NCI-H345 (cell line): ENCODE measurements around the gene RAB40C.

Experiments
- DNase-seq: peaks from one replicate; lab custom pipeline; 2025; lab: John Stamatoyannopoulos, UW

Gene RAB40C, protein sequence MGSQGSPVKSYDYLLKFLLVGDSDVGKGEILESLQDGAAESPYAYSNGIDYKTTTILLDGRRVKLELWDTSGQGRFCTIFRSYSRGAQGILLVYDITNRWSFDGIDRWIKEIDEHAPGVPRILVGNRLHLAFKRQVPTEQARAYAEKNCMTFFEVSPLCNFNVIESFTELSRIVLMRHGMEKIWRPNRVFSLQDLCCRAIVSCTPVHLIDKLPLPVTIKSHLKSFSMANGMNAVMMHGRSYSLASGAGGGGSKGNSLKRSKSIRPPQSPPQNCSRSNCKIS

DNA sequence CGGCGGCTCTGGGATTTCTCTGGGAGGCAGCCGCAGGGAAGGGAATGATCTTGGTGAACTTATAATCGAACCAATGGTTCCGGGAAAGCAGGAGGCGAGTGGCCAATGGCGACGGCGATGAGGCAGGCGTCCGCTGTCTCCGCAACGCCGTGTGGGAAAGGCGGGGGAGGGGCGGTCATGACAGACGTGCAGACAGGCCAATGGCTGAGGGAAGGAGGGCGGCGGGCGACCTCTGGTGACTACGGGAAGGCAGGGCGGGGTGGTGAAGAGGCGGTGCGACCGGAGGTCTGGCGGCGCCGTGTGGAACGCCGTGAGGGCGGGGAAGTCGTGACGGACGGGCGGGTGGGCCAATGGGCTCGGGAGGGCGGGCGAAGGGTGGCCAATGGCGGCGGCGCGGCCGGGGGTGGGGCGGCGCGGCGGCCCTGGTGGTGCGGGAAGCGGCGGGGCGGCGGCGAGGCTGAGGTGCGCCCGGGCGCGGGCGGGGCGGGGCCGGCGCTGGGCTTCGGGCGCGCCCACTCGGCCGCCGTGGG, at the start of gene RAB40C:
Gene RAB40C, plus strand, starts transcription at position 409 of the 530 bp plus-strand sequence. CDS start 226 bp downstream, outside the sequence.
- peak; percentile 98 for DNase-seq

DNA sequence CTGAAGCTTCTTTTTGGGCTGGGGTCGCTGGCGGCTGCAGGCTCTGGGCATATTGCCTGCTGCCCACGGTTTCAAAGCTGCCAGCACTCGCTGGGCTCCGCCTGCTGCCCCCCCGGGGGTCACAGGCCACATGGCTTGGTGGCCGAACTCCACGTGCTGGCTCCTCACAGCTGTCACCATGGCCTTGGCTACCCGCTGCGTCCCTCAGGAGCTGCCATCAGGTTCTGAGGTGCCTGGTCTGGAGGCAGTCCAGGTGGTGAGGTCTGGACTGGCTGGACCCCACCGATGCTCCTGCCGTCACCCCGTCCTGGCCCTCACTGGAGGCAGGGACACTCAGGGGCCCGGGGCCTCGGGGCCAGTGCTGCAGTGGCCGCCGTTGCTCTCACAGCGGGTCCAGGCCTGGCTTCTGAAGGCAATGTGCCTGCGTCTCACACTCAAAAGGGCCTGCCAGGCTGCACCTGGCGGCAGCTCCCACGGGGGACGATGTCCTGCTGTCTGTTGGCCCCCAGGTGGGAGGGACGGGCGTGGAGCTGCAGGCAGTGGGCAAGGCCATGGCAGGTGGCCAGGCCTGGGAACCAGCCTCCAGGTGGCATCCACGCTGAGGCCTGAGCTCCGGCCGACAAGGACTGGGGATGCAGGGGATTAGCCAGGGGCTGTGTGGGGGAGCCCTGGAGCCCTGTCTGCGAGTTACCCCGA, 49.1 kb upstream of the RAB40C start:
- DNase-seq, result no peak

DNA sequence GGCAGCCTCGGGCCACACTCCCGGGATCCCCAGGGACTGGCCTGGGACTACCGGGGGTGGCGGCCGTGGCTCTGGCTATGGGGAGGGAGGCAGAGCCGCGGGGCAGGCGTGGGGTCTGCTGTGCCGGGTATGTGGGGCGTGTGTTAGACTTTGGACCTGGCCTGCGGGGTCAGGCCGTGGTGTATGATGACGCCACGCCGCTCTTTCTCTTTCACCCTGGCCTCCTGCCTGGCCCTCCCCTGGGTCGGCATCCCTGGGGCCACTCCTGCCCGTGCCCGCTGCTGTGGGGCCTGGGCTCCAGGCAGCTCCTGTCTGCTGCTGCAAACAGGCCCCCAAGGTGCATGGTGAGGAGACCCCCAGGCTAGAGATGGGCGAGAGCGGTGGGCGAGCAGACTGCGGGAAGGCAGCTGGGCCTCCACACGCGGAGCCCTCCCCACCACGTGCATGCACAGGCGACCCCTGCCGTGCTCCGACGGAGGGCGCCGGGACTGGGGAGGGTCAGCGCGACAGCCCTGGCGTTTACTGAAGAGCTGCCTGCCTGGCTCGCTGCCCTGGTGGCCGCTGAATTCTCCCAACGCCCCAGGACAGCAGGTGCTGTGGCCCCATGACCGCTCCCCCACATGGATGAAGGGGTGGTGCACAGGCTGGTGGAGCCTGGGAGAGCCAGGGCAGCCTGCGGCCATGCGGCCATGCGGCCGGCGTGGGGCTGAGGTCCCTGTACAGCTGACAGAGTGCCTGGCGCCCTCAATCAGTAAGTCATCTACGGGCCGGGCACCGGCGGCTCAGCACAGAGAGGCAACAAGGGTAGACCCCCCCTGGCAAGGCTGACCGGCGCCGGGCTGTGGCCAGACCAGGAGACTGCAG, 46.3 kb upstream of the RAB40C start:
- DNase-seq, result no peak

DNA sequence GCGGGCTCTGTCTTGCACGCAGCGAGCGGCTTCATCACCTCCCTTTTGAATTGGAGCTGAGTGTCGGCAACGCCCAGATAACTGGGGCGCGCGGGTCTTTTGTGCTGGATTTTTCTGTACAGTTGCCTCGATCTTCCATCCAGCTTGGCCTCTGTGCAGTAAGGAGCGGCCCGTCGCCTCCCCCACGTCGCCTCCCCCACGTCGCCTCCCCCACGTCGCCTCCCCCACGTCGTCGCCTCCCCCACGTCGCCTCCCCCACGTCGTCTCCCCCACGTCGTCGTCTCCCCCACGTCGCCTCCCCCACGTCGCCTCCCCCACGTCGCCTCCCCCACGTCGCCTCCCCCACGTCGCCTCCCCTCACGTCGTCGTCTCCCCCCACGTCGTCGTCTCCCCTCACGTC, 45.3 kb upstream of the RAB40C start:
- no peak for DNase-seq

DNA sequence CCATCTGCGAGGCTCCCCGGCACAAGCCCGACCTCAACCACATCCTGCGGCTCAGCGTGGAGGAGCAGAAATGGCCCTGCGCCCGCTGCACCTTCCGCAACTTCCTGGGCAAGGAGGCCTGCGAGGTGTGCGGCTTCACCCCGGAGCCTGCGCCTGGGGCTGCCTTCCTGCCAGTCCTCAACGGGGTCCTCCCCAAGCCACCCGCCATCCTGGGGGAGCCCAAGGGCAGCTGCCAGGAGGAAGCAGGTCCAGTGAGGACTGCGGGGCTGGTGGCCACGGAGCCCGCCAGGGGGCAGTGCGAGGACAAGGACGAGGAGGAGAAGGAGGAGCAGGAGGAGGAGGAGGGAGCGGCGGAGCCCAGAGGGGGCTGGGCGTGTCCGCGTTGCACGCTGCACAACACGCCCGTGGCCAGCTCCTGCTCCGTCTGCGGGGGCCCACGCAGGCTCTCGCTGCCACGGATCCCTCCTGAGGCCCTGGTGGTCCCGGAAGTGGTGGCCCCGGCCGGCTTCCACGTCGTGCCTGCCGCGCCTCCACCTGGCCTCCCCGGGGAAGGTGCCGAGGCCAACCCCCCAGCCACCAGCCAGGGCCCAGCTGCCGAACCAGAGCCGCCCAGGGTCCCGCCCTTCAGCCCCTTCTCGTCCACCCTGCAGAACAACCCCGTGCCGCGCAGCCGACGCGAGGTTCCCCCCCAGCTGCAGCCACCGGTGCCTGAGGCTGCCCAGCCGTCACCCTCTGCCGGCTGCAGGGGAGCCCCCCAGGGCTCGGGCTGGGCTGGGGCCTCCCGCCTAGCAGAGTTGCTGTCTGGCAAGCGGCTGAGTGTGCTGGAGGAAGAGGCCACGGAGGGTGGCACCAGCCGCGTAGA, 42.7 kb upstream of the RAB40C start:
- peak; percentile 67 for DNase-seq

DNA sequence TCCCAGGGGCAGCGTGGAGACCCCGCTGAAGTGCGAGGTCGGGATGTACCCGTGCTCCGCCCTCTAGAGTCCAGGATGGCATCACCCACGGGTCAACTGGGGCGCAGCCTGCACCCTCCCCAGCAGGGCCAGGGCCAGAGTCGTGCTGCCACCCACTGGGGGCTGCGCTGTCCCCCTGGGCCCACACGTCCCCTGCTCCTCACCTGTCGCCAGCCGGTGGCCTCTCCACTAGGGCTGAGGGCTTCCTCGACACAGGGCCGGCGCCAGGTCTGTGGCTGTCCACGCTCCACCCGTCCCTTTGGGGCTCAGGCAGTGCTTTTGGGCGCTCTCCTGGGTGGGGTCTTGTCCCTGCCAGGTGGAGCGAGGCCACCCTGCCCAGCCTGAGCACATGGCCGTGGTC, 41.3 kb upstream of the RAB40C start:
- DNase-seq, result no peak

DNA sequence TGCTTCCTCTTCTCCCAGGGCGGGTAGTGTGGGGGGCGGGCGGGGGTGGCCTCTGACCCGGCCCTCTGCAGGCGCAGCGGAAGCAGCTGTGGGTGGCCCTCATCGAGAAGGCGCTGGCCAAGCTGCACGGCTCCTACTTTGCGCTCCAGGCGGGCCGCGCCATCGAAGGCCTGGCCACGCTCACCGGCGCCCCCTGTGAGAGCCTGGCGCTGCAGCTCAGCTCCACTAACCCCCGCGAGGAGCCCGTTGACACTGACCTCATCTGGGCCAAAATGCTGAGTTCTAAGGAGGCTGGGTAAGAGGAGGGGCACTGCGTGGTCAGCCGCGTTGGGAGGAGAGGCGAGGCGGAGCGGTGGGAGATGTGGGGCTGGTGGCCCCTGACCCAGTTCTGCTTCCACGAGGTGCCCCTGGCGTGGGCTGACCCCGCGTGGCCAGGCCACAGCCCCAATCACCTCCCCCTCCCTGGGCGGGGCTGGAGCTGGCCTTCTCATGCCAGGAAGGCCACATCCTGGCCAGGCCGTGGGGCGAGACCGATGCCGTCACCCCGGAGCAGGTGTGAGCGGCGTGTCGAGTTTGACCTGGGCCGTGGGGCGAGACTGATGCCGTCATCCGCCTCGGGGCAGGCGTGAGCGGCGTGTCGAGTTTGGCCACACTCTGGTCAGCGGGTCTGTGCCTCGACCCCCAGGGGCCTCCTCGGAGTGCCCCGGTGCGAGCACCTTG, 40.2 kb upstream of the RAB40C start:
- DNase-seq, result no peak

DNA sequence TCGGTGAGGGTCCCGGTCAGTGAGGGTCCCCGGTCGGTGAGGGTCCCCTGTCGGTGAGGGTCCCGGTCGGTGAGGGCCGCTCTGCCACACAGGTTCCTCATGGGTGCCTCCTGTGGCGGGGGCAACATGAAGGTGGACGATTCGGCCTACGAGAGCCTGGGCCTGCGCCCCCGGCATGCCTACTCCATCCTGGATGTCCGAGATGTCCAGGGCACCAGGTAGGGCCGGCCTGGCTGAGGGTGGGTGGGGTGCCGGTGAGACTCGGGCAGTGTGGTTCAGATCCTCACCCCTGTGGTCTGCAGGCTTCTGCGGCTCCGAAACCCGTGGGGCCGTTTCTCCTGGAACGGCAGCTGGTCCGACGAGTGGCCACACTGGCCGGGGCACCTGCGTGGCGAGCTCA, 38.7 kb upstream of the RAB40C start:
- no peak for DNase-seq

DNA sequence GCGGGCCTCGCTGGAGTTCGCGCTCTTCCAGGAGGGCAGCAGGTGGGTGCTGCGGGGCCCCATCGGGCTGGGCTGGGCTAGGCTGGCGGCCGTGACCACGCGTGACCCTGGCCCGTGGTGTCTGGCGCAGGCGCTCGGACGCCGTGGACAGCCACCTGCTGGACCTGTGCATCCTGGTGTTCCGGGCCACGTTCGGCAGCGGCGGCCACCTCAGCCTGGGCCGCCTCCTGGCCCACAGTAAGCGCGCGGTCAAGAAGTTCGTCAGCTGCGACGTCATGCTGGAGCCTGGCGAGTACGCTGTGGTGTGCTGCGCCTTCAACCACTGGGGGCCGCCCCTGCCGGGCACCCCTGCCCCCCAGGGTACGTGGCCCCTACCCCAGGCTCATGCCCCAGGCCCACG, 37.7 kb upstream of the RAB40C start:
- no peak for DNase-seq

DNA sequence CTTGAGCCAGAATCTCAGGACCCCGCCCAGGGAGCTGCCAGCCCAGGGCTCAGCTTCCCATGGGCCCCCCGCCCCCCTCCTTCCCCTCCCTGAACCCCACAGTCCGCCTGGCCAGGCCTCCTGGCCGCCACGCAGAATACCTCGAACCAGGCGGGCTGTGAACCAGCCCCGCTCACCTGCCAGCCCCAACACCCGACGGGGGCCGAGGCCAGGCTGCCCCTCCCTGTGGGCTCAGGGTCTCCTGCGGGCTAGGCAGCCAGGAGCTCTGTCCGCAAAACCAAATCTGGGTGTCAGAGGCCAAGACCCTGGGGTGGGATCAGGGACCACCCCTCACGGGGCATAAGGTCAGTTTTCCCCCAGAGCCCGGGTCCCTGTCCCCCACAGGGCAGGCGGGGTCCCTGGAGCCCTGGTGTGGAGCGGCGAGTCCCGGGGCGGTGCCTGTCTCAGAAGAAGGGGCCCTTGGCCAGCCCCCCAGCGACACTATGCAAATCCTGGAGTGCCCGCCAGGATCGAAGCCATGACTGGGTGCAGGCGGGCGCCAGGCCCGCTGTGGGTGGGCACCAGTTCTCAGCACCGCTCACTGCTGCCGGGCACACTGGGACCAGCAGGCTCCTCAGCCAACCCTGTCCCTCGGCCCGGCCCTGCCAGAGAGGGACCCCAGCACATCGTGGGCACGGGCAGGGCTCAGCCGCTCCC, 36.1 kb upstream of the RAB40C start:
- no peak for DNase-seq

DNA sequence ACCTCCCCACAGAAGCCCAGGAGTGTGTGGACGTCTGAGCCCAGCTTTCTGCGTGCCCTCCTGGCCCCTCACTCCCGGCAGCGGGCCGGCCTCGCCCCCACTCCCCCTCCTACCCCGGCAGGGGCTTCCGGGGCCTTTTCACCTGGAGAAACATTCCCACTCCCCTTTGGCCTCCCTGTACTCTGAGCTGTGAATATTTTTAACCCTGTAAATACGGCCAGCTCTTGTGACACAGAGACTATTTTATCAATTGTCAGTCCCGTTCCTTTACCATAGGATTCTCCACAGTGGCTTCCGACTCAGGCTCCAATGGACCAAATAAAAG, 35.6 kb upstream of the RAB40C start:
- no peak for DNase-seq

DNA sequence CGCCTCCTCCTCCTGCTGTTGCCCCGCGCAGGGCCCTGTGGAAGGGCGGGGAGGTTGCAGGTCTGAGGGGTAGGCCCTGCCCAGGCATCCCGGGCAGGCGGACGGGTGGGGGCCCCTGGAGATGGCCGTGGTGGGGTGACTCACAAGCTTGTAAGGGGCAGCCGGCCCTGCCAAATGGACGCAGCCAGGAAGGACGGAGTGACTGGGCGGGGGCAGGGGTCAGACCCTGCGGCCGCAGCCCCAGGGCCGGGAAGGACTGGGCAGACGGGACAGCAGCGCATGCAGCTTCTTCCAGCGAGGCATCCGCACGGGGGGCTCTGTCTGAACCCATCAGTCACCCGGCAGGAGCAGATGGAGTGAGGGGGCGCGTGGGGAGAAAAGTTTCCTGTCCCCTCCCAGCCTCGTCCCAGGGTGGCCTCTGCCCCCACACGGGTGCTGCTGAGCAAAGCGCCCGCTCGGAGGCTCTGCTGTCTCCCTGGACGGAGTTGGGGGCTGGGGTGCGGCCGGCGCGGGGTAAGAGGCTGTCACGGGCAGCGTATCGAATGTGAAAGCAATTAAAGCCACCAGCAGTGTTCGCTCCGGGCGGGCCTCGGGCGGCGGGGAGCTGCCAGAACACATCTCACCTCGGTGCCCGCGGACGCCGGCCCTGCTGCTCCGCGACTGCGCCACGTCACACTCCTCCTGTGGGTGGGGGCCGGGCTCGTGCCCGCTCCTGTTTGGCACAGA, 35.1 kb upstream of the RAB40C start:
- no peak for DNase-seq

DNA sequence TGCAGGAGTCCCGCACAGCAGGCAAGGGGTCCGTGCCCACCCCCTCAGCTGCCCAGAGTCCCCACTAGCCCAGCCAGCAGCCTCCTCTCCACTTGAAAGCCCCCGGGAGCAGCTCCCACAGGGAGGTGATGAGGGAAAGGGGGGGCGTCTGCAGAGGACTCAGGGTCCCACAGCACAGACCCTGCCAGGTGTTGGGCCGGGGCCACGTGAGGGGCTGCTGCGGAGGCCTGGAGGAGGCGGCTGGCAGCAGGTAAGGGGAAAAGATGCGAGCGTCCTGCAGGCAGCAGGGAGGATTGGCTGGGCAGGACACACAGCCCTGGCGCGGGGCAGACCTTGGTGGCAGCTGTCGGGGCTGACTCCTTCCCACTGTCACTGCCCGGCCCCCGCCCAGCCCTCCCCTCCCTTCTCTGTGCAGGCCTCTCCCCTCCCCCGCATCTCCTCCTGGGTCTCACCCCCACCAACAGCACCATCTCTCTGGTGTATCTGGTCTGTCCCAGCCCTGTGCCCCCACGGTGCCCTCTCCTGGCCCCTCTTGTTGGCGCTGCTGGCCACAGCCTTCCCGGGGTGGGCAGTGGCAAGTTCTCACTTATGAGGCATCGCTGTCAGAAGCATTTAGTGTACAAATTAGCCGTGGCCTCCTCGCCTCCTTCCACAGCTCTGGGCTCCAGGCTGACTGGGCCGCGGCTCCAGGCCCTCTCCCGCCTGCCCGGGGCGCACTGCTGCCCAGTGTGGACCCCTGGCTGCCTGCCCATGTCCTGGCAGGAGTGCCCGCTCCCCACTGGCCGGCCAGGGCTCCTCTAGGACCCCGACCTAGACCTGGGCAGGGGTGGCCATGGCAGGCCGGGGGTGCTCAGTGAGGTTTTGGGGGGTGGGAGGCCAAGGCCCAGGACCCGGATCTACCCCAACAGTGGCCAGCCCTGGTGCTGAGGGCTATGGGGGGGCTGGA, 34.1 kb upstream of the RAB40C start:
- DNase-seq, result no peak

DNA sequence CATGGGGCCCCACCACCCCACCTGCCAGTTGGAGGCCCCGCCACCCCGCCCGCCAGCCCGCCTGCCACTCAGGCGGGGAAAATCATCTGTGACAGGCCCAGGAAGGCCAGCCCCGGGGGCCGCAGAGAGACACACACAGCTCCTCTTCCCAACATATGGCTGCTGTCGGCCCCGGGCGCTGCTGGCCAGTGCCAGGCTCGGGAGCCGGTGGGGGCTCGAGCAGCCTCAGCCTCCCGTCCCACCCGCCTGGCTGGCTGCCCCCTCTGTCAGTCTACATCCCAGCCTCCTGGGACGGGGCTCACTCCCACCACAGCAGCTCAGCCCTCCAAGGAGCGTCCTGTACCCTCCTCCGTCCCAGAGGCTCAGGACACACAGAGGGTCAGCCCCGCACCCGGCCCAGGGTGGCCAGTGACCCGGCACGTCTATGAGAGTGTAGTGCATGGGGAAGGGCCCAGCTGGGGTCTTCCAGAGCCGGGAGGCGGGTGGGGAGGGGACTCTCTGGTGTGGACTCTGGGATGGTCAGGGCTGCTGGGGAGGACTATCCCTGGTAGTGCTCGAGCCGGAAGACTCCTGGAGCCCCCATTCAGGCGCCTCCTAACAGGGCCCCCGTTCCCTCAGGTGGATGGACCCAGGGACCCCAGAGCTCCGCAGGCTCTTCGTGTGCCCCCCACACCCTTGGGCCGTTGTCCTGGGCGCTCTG, 33.2 kb upstream of the RAB40C start:
- no peak for DNase-seq

DNA sequence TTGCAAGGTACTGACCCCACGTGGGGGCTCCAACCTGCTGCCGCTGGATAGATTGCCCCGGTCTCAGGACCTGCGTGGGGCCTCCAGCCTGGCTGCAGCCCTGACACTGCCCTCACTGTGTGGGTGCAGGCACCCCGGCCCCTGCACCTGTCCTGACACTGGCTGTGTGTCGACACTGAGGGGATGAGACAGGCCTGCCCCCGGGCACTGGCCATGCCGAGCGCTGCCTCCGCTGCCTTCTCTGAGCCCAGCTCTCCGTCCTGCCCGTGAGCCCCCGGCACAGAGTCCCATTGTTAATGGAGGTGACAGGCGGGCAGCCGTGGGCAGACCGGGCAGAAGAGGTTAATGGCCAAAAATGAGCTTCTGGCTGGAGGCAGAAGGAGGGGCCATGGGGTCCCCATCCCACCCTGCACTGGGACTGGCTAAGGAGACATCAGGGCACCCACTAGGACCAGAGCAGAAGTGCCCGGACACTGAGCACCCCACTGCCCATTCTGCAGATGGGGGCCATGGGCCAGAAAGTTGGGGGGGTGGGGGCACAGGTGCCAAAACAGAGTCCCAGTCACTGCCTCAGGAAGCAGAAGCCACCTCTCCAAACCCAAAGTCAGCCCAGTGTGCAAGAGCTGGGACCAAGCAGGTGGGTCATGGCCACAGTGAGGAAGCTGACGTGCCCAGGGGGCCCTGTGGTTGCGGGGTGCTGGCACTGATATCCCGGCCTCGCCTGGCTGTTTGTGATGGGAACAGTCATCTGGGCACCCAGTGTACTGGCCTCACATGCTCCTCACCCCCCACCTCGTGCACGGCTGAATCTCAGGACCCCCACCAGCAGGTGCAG, 32.2 kb upstream of the RAB40C start:
- DNase-seq, result no peak

DNA sequence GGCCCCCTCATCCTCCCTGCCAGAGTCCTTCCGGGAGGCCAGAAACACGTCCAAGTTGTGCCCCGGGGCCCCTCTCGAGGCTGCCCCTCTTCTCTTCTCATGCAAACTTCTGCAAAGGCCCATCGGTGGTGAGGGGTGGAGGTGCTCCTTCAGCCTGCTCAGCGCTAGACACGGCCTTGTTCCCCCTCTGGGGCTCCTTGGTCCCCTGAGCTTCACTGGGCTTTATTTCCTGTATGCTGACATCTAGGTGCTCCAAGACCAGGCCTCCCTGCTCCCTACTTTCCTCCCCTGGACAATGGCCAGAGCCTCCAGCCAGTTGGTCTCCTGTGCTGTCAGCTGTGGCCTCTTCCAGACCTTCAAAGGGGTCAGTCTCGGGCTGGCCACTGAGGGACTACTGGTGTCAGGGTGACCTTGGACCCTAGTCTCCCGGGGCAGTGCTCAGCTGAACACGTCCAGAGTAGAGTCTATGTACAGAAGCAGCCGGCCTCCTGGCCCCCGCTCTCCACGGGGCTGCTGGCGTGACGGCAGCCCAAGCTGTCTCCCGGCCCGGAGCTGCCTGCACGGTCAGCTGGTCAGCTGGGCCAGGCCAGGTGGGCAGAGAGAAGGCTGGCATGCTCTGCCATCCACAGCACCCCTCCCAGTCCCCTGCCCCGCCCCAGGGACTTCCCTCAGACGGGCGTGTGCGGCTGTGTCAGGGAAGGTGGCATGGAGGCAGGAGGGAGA, 31.4 kb upstream of the RAB40C start:
- no peak for DNase-seq

DNA sequence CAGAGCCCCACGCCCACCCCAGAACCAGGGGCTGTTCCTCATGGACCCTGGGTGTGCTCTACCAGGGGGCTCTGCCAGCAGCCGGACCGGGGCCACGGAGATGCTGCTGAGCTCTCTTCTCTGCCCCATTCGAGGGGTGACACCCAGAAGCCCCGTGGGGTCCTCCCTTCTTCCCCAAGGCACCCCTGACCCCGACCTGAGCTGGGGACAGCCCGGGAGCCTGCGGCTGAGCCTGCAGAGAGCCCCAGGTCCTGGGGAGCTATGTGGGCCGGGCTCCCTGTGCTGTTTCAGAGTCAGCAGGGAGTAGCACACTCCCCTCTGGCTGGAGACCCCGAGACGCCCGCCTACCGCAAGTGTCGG, 30.9 kb upstream of the RAB40C start:
- no peak for DNase-seq
